Thyroid gland (tissue), 4 donors: ENCODE data around the gene HYAL4. TPM values are rescaled to one million over a fixed set of nuclear protein-coding genes. Genes with fewer than 3 reads are reported as not detected.
"Not testable (repeated sequence)": the region's sequence is repeated elsewhere in the genome, so short reads cannot be mapped to it uniquely, and the experiment has no call there.

Experiments used
- DNase-seq, 2 donors: peaks; one replicate each; pipeline ENCODE4 v3.0.0-alpha.2; 2019
- H3K27ac ChIP-seq, 3 donors: fragments of 200-600 bp; sonication (generic); 1 replicate in 2 of 3; 2 replicates in 1 of 3; pipeline ENCODE4 v1.5.1; 2016 to 2019; ENCODE audit warnings: mild to moderate bottlenecking in 1 of 3, moderate library complexity in 1 of 3
- H3K27me3 ChIP-seq: fragments of 200-600 bp; sonication (generic); one replicate; pipeline ENCODE4 v1.5.1; 2019
- H3K36me3 ChIP-seq, 2 donors: fragments of 200-600 bp; sonication (generic); one replicate each; pipeline ENCODE4 v1.5.1; 2016 to 2019
- H3K4me1 ChIP-seq, 2 donors: fragments of 200-600 bp; sonication (generic); one replicate each; pipeline ENCODE4 v1.5.1; 2017 to 2019
- H3K4me3 ChIP-seq, 3 donors: fragments of 200-600 bp; sonication (generic); replicated peaks in 1 of 3; 1 replicate in 2 of 3; 2 replicates in 1 of 3; pipeline ENCODE4 v1.5.1; 2016; ENCODE audit warnings: mild to moderate bottlenecking in 1 of 3
- H3K9me3 ChIP-seq: fragments of 200-600 bp; sonication (generic); one replicate; pipeline ENCODE4 v1.5.1; 2017
- CTCF ChIP-seq, 6 experiments: fragments of 200-600 bp in 3 of 6; fragments of 450-650 bp in 3 of 6; sonication (generic) in 3 of 6; IDR thresholded peaks; one replicate each; pipeline ENCODE4 v1.5.1; 2016 to 2019; ENCODE audit warnings: antibody characterized with exemption in 6 of 6, mild to moderate bottlenecking in 2 of 6, inconsistent platforms in 1 of 6, moderate library complexity in 1 of 6
- POLR2A ChIP-seq, 2 donors: fragments of 450-650 bp; IDR thresholded peaks; one replicate each; pipeline ENCODE4 v1.6.1; 2017; ENCODE audit warnings: antibody characterized with exemption in 2 of 2, mild to moderate bottlenecking in 2 of 2, moderate library complexity in 1 of 2
- WGBS, 2 donors: methylation state at CpG; one replicate each; pipeline ENCODE4 v1.1.5; 2017; 5-methylcytosine and 5-hydroxymethylcytosine counted together
- intact Hi-C: fragments of 100-400 bp; cut with DNase I; formaldehyde crosslinking; loops from one replicate; pipeline ENCODE4 v1.15.1; 2023
- total RNA-seq, 4 donors: library from RNA; depleted of rRNA; stranded (reverse); fragments of >200 nt; gene quantifications; one replicate each; pipeline ENCODE4 v1.2.3, GENCODE V29; 2016

HYAL4 gene
- total RNA-seq, 4 donors from 2014 or later: 0.13 to 0.89 TPM; not detected in 2

GRCh38 chr7:123876557-123877256 is 31.7 kb downstream of the HYAL4 start:
- Histone ChIP-seq H3K36me3 (no peaks in the 10 kb centered on the region), H3K9me3 (no peaks in the 10 kb centered on the region), H3K4me3 (no peak overlapping the region), H3K27ac (no peak overlapping the region), H3K4me1 (no peaks in the 10 kb centered on the region), H3K27me3 (no peaks in the 10 kb centered on the region)
- no peak for DNase-seq
- WGBS, 2 donors: 58 to 65% methylated on average over 7 of the region's 7 CpGs
- TF ChIP-seq POLR2A (IDR thresholded peaks at IDR 0.05): no peak
- no peak for TF ChIP-seq CTCF (IDR thresholded peaks at IDR 0.05)
- intact Hi-C loops: no loop called here

- intact Hi-C loops: no loop called here
- Histone ChIP-seq H3K9me3 (no peaks in the 10 kb centered on the region), H3K4me3 (no peak overlapping the region), H3K27ac (no peak overlapping the region), H3K4me1 (no peaks in the 10 kb centered on the region), H3K36me3 (no peaks in the 10 kb centered on the region), H3K27me3 (no peaks in the 10 kb centered on the region)
- DNase-seq: no peak
- TF ChIP-seq POLR2A (IDR thresholded peaks at IDR 0.05) (no peak), CTCF (IDR thresholded peaks at IDR 0.05) (no peak)
- WGBS, 2 donors: 82% methylated on average over 4 of the region's 4 CpGs
These were observed 34.7 kb downstream of the HYAL4 start for GRCh38 chr7:123879628-123880027.

DNA sequence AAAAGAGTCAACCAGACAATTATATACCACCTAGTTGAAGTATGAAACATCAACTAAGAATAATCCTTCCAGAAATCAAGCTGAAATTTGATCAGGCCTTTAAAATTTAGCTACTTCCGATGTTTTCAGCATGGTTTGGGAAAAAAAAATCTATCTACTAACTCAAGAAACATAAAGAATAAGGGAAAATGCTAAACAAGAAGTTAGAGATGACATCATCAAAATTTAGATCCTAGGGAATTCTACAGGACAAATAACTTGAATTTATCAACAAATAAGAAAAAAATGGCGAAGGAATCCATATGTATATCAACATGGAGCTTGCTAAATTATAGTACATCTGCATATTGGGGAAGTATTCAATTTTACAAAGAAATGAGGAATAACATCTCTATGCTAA is 36.3 kb downstream of the HYAL4 start:
- no peak overlapping the region for H3K27ac ChIP-seq
- TF ChIP-seq CTCF (IDR thresholded peaks at IDR 0.05) (no peak), POLR2A (IDR thresholded peaks at IDR 0.05) (no peak)
- H3K4me3 ChIP-seq: no peak overlapping the region
- DNase-seq: no peak
- WGBS, 2 donors: 93 to 94% methylated on average over 2 of the region's 2 CpGs
- intact Hi-C loops: no loop called here
- H3K9me3 ChIP-seq: no peaks in the 10 kb centered on the region
- no peaks in the 10 kb centered on the region for H3K36me3 ChIP-seq
- no peaks in the 10 kb centered on the region for H3K4me1 ChIP-seq
- no peaks in the 10 kb centered on the region for H3K27me3 ChIP-seq

DNA sequence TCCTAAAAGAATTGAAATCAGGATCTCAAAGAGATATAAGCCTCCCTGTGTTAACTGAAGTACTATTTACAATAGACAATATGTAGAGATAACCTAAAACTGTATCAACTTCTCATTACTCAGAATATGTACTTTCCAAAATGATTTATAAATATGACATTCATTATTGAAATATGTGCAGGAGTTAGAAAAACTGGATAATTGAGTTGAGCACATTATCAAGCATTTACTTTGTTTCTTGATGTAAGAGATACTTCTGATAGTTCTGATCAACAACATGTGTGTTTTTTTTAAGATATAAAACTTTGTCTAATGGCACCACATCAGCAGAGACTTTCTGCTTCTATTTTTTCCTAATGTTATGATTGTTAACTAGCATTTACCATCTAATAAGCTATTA is 38.2 kb downstream of the HYAL4 start:
- H3K27ac ChIP-seq: no peak overlapping the region
- intact Hi-C loops: no loop called here
- H3K4me1 ChIP-seq: no peaks in the 10 kb centered on the region
- H3K4me3 ChIP-seq: no peak overlapping the region
- no peak for DNase-seq
- TF ChIP-seq POLR2A (IDR thresholded peaks at IDR 0.05): no peak
- no peak for TF ChIP-seq CTCF (IDR thresholded peaks at IDR 0.05)
- H3K27me3 ChIP-seq: no peaks in the 10 kb centered on the region
- H3K36me3 ChIP-seq: no peaks in the 10 kb centered on the region
- H3K9me3 ChIP-seq: no peaks in the 10 kb centered on the region

DNA sequence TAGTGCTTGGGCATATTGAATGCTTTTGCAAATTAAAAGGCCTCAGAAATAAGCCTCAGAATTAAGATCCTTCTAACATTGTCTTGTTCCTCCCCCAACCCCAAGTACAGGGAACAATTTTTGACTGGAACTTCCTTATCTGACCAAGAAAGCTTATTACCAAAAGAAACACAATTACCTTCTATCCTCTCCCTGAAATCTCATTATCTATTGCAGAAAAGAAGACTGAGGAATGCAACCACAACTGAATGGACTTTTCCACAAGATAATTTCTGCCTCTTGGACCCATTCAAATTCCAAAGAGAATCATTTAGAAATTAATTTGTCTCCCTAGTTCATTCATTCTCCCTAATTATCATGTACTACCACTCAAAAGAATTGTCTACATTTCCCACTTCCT is 43.2 kb downstream of the HYAL4 start:
- intact Hi-C loops: no loop called here
- Histone ChIP-seq H3K4me1 (no peaks in the 10 kb centered on the region), H3K27me3 (no peaks in the 10 kb centered on the region), H3K9me3 (no peaks in the 10 kb centered on the region), H3K27ac (no peak overlapping the region), H3K4me3 (no peak overlapping the region), H3K36me3 (no peaks in the 10 kb centered on the region)
- no peak for DNase-seq
- TF ChIP-seq POLR2A (IDR thresholded peaks at IDR 0.05) (no peak), CTCF (IDR thresholded peaks at IDR 0.05) (no peak)

GRCh38 chr7:123894753-123895152 is 49.8 kb downstream of the HYAL4 start:
- H3K27ac ChIP-seq, H3K9me3 ChIP-seq, DNase-seq, H3K36me3 ChIP-seq, H3K4me3 ChIP-seq, H3K27me3 ChIP-seq, intact Hi-C loops, H3K4me1 ChIP-seq: not testable (repeated sequence)
- WGBS, 2 donors: 96 to 100% methylated on average over 7 to 10 of the region's 10 CpGs
